NCI-H774 (cell line): ENCODE data around the gene B3GNT8.
A peak's percentile ranks its signal among the peaks of the same experiment; 100 is the strongest.
"Not testable (repeated sequence)": the region's sequence is repeated elsewhere in the genome, so short reads cannot be mapped to it uniquely, and the experiment has no call there.

ENCODE experiments used
- DNase-seq: peaks from one replicate; lab custom pipeline; 2025; lab: John Stamatoyannopoulos, UW

B3GNT8 gene

GRCh38 chr19:41426952-41427646 lies at the start of gene B3GNT8:
Gene B3GNT8, minus strand, starts transcription at chr19:41427374. Its CDS starts 596 bp downstream, at chr19:41426778.
- DNase-seq: no peak

GRCh38 chr19:41476583-41476982 lies 49.4 kb upstream of the B3GNT8 start:
- no peak for DNase-seq

DNA sequence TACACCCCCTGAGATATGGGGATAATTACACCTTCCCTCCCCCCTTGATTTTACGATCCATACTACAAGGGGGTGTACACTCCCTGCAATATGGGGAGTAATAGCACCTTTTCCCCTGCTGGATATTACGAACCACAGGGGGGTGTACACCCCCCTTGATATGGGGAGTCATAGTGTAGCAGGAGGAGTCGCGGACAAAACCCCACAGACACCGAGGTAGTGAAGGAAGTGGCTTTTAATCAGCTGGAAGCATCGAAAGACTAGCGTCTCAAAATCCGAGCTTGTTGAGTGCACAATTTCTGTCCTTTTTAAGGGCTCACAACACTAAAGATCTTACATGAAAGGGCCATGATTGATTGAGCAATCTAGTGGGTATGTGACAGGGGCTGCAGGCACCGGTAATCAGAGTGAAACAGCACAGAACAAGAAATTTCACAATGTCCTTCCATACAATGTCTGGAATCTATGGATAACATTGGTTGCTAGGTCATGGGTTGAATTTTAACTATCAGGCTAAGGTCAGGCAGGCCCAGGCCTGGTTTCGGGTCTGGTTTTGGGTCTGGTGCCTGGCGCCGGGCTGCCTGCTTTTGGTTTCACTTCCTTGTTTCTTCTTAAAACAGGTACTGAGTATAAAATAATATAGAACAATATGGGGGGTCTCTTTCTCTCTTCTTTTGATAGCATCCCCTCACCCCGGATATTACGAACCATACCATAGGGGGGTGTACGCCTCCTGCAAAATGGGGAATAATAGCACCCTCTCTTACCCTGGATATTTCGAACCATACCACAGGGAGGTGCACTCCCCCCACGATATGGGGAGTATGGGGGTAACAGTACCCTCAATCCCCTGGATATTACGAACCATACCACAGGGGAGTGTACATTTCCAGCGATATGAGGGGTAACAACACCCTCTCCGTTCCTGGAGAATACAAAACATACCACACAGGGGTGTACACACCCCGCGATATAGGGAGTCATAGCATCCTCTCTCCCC lies 36.4 kb upstream of the B3GNT8 start:
- not testable (repeated sequence) for DNase-seq

DNA sequence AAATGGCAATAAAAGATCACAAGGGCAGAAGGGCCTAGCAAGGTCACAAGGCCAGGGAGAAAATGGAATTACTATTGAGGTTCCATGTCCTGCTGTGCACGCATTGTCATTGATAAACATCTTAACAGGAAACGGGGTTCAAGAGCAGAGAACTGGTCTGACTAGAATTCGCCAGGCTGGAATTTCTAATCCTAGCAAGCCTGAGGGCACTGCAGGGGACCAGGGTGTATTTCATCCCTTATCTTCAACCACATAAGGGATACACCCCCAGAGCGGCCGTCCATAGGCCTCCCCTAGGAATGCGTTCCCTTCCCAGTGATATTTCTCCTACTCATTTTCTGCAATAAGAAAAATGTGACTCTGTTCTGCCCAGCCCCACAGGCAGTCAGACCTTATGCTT lies 35.3 kb upstream of the B3GNT8 start:
- no peak for DNase-seq

- DNase-seq: no peak
Measured at GRCh38 chr19:41457241-41457640, 30.1 kb upstream of the B3GNT8 start.

DNA sequence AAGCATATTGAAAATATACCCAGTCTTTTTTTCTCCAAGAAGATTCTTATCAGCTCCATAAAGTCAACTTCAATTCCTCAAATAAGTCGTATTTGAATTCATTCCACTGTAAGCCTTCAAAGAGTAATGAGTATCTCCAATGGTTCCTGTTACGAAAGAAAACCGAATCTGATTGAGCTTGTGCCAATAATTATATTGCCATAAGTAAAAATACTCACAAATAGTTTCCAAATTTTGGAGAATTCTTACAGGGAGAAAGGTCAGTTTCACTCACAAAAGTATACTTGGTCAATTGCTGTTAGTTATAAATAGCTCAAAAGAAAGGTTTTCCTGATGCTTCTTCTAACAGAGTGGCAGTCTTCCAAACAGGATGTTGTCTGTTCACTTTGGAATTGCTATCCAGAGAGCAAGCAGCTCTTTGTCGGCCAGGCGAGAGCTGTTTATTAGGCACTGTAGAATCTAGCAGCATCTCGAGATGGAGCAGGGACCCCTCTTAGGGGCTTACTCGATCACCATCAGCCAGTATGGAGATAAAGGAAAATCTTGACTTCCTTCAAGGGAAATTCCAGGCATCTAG lies 29.3 kb upstream of the B3GNT8 start:
- no peak for DNase-seq

DNA sequence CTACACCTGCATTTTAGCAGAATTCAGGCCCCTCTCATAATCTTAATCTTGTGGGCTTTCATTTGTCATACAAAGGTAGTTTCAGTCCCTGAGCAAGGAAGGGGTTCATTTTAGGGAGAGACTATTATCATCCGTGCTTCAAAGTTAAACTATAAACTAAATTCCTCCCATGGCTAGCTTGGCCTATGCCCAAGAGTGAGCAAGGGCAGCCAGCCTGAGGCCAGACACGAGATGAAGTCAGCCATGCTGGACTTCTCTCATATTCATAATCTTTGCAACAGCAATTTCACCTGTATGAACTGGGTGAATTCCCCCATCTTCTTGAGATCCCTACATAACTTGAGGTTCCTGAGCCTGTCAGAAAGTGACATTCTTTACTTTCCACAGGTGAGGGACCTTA lies 28.8 kb upstream of the B3GNT8 start:
- DNase-seq: no peak

DNA sequence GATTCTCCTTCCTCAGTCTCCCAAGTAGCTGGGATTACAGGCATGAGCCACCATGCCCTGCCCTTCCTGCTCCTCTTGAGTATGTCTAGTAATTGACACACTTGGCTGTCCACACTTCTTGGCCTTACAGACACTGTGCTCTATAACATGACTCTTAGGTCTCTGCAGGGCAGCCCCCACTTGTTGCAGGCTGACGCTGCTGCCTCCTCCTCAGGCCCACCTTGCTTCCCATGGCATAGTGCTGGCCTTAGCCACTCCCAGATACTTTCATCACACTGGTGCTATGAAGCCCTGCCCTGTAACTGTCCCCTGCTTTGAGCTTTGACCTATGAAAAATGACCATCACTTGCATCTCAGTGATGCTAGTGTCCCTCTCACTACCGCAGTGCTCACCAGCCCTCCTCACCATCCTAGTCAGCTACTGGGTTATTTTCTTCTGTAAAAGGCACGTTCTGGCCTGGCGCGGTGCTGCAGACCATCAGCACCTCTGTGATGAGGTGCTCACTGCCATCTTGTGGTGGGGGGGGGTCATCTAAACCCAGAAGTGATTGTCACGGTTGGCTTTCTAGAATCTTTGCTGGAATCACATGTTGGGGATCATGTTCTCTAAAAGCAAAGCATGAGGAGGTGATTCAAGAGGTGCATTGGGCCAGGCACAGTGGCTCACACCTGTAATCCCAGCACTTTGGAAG lies 25.6 kb upstream of the B3GNT8 start:
- DNase-seq: no peak

DNA sequence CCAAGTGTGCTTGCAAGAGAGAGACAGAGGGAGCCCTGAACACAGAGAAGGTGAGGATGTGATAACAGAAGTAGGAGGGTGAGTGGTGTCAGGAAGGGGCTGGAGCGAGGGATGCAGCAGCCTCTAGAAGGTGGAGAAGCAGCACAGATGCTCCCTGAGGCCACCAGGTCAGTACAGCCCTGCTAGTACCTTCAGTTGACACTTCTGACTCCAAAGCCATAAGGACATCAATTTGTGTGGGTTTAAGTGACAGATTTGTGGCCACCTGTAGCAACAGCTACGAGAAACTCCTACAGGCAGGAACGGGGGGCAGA lies 22.6 kb upstream of the B3GNT8 start:
- DNase-seq: no peak

DNA sequence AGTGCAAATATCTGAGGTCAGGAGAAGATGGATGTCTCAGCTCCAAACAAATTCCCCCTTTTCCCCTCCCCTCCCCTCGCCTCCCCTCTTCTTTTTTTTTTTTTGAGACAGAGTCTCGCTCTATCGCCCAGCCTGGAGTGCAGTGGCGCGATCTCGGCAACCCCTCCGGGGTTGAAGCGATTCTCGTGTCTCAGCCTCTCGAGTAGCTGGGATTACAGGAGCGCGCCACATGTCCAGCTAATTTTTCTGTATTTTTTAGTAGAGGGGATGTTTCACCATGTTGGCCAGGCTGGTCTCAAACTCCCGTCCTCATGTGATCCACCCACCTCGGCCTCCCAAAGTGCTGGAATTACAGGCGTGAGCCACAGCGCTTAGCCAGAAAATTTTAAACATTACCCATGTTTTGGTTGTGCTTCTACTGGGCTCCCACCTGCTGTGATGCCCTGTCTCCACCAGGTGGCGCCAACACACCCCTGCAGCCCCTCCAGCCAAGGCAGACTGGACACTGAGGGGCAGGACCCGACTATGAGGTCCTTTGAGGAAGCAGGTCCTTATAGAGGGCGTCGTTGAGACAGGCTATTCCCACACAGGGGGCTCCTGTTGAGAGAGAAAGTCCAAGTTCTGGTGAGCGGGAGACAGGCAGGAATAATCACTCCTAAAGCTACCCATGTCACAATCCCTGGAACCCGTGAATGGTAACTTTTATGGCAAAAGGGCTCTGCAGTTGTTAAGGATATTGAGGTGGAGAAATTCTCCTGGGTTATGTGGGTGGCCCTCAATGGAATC lies 22.1 kb upstream of the B3GNT8 start:
- peak; percentile 48 for DNase-seq

- no peak for DNase-seq
Measured at GRCh38 chr19:41447732-41448332, 20.7 kb upstream of the B3GNT8 start.

DNA sequence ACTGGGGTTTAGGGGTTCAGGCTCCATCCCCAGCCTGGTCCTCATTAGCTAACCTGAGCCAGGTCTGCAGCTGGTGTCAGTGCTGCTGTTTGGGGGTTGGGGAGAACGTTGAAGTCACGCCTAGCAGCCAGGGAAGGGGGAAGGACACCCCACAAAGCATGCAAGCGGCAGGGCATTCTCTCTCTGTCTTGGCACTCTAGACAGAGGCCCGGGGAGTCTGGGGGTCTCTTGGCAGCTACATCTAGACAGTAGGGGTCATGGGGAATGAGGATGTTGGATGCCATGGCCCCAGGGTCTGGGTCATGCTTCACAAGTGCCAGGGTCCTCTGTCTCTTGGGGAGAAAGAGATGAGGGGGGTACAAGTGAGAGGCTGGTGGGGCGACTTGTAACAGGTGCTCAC lies 18.4 kb upstream of the B3GNT8 start:
- no peak for DNase-seq

GRCh38 chr19:41443813-41444455 lies 16.8 kb upstream of the B3GNT8 start:
- no peak for DNase-seq

GRCh38 chr19:41442473-41443355 lies 15.5 kb upstream of the B3GNT8 start, which contains the start of gene ERICH4:
Gene ERICH4, plus strand, starts transcription at chr19:41443156. Its CDS starts 14 bp downstream, at chr19:41443170.
- no peak for DNase-seq

GRCh38 chr19:41441321-41441945 lies 14.3 kb upstream of the B3GNT8 start:
- no peak for DNase-seq

- peak; percentile 97 for DNase-seq
Measured at GRCh38 chr19:41439441-41440222, 12.5 kb upstream of the B3GNT8 start, which contains the start of gene DMAC2. Gene DMAC2, minus strand, starts transcription at chr19:41439912. Its CDS starts 13 bp downstream, at chr19:41439899.

DNA sequence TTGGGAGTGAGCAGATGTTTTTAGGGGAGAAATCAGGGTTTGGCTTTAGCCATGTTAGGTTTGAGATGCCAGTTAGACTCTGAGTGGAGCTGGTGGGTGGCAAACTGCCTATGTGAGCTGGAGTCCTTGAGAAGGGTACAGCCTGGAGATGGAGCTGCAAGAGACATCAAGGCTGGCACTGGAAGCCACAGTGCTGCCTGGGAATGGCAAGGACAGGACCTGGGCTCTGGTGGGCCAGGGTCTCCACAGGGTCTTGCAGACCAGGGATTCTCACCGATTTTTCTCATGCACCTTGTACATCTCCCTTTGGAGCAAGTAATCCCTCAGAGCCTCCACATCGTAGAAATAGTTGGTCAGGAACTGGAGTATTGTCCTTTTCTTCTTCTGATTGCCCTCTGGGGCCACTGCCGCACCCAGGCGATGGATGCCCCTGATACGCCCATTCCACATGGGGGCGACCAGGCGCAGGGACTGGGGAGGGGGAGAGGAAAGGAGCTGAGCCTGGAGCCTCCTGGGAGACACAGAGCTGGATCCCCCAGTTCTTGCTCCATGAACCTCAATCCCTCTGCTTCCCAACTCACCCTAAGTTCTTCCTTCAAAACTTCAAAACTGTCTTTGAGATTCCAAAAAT lies 10.9 kb upstream of the B3GNT8 start:
- no peak for DNase-seq

GRCh38 chr19:41436674-41436951 lies 9.4 kb upstream of the B3GNT8 start:
- no peak for DNase-seq
